ENCODE results near the gene TMEM167B. TPM values are rescaled to one million over a fixed set of nuclear protein-coding genes. Genes with fewer than 3 reads are reported as not detected.

Gene TMEM167B
- polyA plus RNA-seq, 1 experiment = 31.0 TPM

- Histone ChIP-seq H3K4me3 (ENCODE audit: low read depth, low read length) (no peak overlapping the region), H3K27me3 (ENCODE audit: control insufficient read depth, insufficient read depth, low read length) (peaks cover 6% of the 10 kb centered on the region), H3K36me3 (ENCODE audit: control insufficient read depth, insufficient read depth, low read length) (no peaks in the 10 kb centered on the region)
- CTCF ChIA-PET = interaction anchor here (0.9 to 2.6 kb wide), 4 partner anchors 8 to 144 kb away, joined by 3 to 20 read pairs (median 4); a partner anchor contains a TSS
- no peak for TF ChIP-seq CTCF (IDR thresholded peaks at IDR 0.05; ENCODE audit: insufficient read depth, low read depth, low read length)
- POLR2A ChIA-PET = no interaction called here
- no peak for DNase-seq (ENCODE audit: low read depth)
Measured at GRCh38 chr1:109120356-109120755, 29.8 kb downstream of the TMEM167B start.

GRCh38 chr1:109131059-109131458, 40.5 kb downstream of the TMEM167B start:
- no peaks in the 10 kb centered on the region for H3K36me3 ChIP-seq (ENCODE audit: control insufficient read depth, insufficient read depth, low read length)
- CTCF ChIA-PET = interaction anchor here (1.1 to 6.7 kb wide), 3 partner anchors 9 to 31 kb away, joined by 3 to 40 read pairs (median 5); partner anchors contain the start of gene ELAPOR1
- no peak for TF ChIP-seq CTCF (IDR thresholded peaks at IDR 0.05; ENCODE audit: insufficient read depth, low read depth, low read length)
- no peaks in the 10 kb centered on the region; the same call in 1 of the 2 replicates for H3K27me3 ChIP-seq (ENCODE audit: control insufficient read depth, insufficient read depth, low read length)
- DNase-seq (ENCODE audit: low read depth) = no peak
- POLR2A ChIA-PET = no interaction called here
- H3K4me3 ChIP-seq (ENCODE audit: low read depth, low read length) = no peak overlapping the region

GRCh38 chr1:109131800-109132199, 41.2 kb downstream of the TMEM167B start:
- no peaks in the 10 kb centered on the region for H3K36me3 ChIP-seq (ENCODE audit: control insufficient read depth, insufficient read depth, low read length)
- TF ChIP-seq CTCF (IDR thresholded peaks at IDR 0.05; ENCODE audit: insufficient read depth, low read depth, low read length) = no peak
- CTCF ChIA-PET = interaction anchor here (6.7 kb wide), 1 partner anchor 18 kb away, joined by 40 read pairs; the partner anchor contains the start of gene ELAPOR1
- no peak for DNase-seq (ENCODE audit: low read depth)
- H3K27me3 ChIP-seq (ENCODE audit: control insufficient read depth, insufficient read depth, low read length) = no peaks in the 10 kb centered on the region; the same call in 1 of the 2 replicates
- no peak overlapping the region for H3K4me3 ChIP-seq (ENCODE audit: low read depth, low read length)
- POLR2A ChIA-PET = no interaction called here

- Histone ChIP-seq H3K27me3 (ENCODE audit: control insufficient read depth, insufficient read depth, low read length) (no peaks in the 10 kb centered on the region; the same call in 1 of the 2 replicates), H3K36me3 (ENCODE audit: control insufficient read depth, insufficient read depth, low read length) (no peaks in the 10 kb centered on the region), H3K4me3 (ENCODE audit: low read depth, low read length) (no peak overlapping the region)
- ChIA-PET POLR2A (no interaction called here), CTCF (interaction anchor here (1.1 kb wide), 1 partner anchor 21 kb away, joined by 4 read pairs; a partner anchor contains a TSS)
- DNase-seq (ENCODE audit: low read depth) = no peak
- no peak for TF ChIP-seq CTCF (IDR thresholded peaks at IDR 0.05; ENCODE audit: insufficient read depth, low read depth, low read length)
Measured at GRCh38 chr1:109133002-109133706, 42.6 kb downstream of the TMEM167B start.

GRCh38 chr1:109133815-109134214, 43.3 kb downstream of the TMEM167B start:
- TF ChIP-seq CTCF (IDR thresholded peaks at IDR 0.05; ENCODE audit: insufficient read depth, low read depth, low read length) = no peak
- H3K27me3 ChIP-seq (ENCODE audit: control insufficient read depth, insufficient read depth, low read length) = no peaks in the 10 kb centered on the region; the same call in 1 of the 2 replicates
- DNase-seq (ENCODE audit: low read depth) = no peak
- ChIA-PET CTCF (interaction anchor here (0.6 to 1.3 kb wide), 3 partner anchors 22 to 1998 kb away, joined by 3 to 4 read pairs (median 3); a partner anchor contains a TSS), POLR2A (no interaction called here)
- H3K36me3 ChIP-seq (ENCODE audit: control insufficient read depth, insufficient read depth, low read length) = no peaks in the 10 kb centered on the region
- no peak overlapping the region for H3K4me3 ChIP-seq (ENCODE audit: low read depth, low read length)

Data from BJ (cell line).